NCI-H187 treated with DMSO at 0.1 percent for 48 hours (cell line): Measurements from ENCODE around the gene PARP1.
"Not testable (repeated sequence)": the region's sequence is repeated elsewhere in the genome, so short reads cannot be mapped to it uniquely, and the experiment has no call there.

Experiments used
- DNase-seq: peaks from one replicate; lab custom pipeline; 2025; lab: John Stamatoyannopoulos, UW

The PARP1 gene

GRCh38 chr1:226351709-226352108 is 56.2 kb downstream of the PARP1 start:
- DNase-seq, result no peak

- no peak for DNase-seq
Observed at GRCh38 chr1:226350519-226350865, 57.4 kb downstream of the PARP1 start.

- DNase-seq, result no peak
Observed at GRCh38 chr1:226349801-226350518, 57.9 kb downstream of the PARP1 start.

- no peak for DNase-seq
Observed at GRCh38 chr1:226349081-226349480, 58.8 kb downstream of the PARP1 start.

- DNase-seq, result no peak
Observed at GRCh38 chr1:226344441-226345259, 63.2 kb downstream of the PARP1 start.

GRCh38 chr1:226342656-226343055 is 65.2 kb downstream of the PARP1 start:
- no peak for DNase-seq

- not testable (repeated sequence) for DNase-seq
Observed at GRCh38 chr1:226340111-226340510, 67.8 kb downstream of the PARP1 start.

GRCh38 chr1:226337276-226337875 is 70.5 kb downstream of the PARP1 start:
- DNase-seq, result no peak

GRCh38 chr1:226335661-226336060 is 72.2 kb downstream of the PARP1 start:
- no peak for DNase-seq

GRCh38 chr1:226332947-226333346 is 74.9 kb downstream of the PARP1 start:
- no peak for DNase-seq

- DNase-seq, result no peak
Observed at GRCh38 chr1:226329237-226329636, 78.7 kb downstream of the PARP1 start.

- DNase-seq, result no peak
Observed at GRCh38 chr1:226327761-226328162, 80.1 kb downstream of the PARP1 start.

- DNase-seq, result no peak
Observed at GRCh38 chr1:226325178-226325577, 82.7 kb downstream of the PARP1 start.

GRCh38 chr1:226324479-226324878 is 83.4 kb downstream of the PARP1 start:
- no peak for DNase-seq

GRCh38 chr1:226322986-226323385 is 84.9 kb downstream of the PARP1 start:
- DNase-seq, result no peak

GRCh38 chr1:226320930-226321329 is 87.0 kb downstream of the PARP1 start:
- DNase-seq, result no peak

GRCh38 chr1:226318471-226318870 is 89.4 kb downstream of the PARP1 start:
- no peak for DNase-seq

- no peak for DNase-seq
Observed at GRCh38 chr1:226314055-226314454, 93.8 kb downstream of the PARP1 start.

- no peak for DNase-seq
Observed at GRCh38 chr1:226312065-226312464, 95.8 kb downstream of the PARP1 start.

- DNase-seq, result no peak
Observed at GRCh38 chr1:226311376-226311775, 96.5 kb downstream of the PARP1 start.
